ENCODE results near the gene GLIS1.

DNA sequence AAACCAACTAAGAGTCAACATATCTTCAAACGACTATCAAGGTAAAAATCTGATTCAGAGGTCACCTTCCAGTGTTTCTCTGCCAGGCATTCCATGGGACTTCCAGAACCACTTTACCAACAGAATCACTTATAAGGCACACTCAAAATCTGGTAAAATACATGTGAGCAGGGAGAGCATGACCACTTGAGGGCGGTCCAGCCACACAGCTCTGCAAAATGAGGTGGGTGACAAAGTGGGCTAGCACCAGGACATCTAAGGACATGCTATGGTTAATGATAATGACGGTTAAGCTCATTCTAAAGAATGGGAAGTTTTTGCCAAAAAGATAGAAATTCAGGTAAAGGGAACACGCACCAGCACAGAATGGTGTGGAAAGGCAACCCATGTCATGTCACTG, 24.5 kb upstream of the GLIS1 start:
- TF ChIP-seq, protein P1, sequence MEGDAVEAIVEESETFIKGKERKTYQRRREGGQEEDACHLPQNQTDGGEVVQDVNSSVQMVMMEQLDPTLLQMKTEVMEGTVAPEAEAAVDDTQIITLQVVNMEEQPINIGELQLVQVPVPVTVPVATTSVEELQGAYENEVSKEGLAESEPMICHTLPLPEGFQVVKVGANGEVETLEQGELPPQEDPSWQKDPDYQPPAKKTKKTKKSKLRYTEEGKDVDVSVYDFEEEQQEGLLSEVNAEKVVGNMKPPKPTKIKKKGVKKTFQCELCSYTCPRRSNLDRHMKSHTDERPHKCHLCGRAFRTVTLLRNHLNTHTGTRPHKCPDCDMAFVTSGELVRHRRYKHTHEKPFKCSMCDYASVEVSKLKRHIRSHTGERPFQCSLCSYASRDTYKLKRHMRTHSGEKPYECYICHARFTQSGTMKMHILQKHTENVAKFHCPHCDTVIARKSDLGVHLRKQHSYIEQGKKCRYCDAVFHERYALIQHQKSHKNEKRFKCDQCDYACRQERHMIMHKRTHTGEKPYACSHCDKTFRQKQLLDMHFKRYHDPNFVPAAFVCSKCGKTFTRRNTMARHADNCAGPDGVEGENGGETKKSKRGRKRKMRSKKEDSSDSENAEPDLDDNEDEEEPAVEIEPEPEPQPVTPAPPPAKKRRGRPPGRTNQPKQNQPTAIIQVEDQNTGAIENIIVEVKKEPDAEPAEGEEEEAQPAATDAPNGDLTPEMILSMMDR (IDR thresholded peaks at IDR 0.05) = no peak
- TF ChIP-seq POLR2A (IDR thresholded peaks at IDR 0.05) = no peak

Measured in vagina (tissue), 2 donors.